Kidney (tissue), 14 donors: ENCODE measurements around the gene JDP2. TPM values are rescaled to one million over a fixed set of nuclear protein-coding genes. Genes with fewer than 3 reads are reported as not detected.

Source experiments
- DNase-seq, 5 donors: peaks; one replicate each; pipeline ENCODE4 v3.0.0-alpha.2; 2013 to 2020
- FAIRE-seq: peaks from 2 replicates; lab custom pipeline; 2012; peaks lifted over from hg19 to GRCh38; lab: Jason Lieb, UNC
- H3K27ac ChIP-seq, 2 donors: one replicate each; pipeline ENCODE4 v1.7.0; 2013; ENCODE audit warnings: low read depth in 2 of 2, low read length in 2 of 2, inconsistent platforms in 1 of 2
- H3K27me3 ChIP-seq: one replicate; pipeline ENCODE4 v1.7.1; 2013; ENCODE audit warnings: low read length, inconsistent platforms; ENCODE audit not compliant: control insufficient read depth, insufficient read depth
- H3K36me3 ChIP-seq, 3 donors: one replicate each; pipeline versions ENCODE4 v1.7.0 to v1.7.1; 2013; ENCODE audit warnings: low read length in 3 of 3, control low read depth in 1 of 3, inconsistent platforms in 1 of 3; ENCODE audit not compliant: insufficient read depth in 3 of 3, control insufficient read depth in 2 of 3
- H3K4me1 ChIP-seq, 3 donors: one replicate each; pipeline versions ENCODE4 v1.7.0 to v1.7.1; 2013; ENCODE audit warnings: low read length in 3 of 3, inconsistent platforms in 1 of 3, low read depth in 1 of 3; ENCODE audit not compliant: control insufficient read depth in 2 of 3, insufficient read depth in 2 of 3
- H3K4me3 ChIP-seq, 3 donors: one replicate each; pipeline versions ENCODE4 v1.7.0 to v1.8.1; 2013; ENCODE audit warnings: low read length in 3 of 3, control low read depth in 1 of 3, inconsistent platforms in 1 of 3
- H3K9ac ChIP-seq, 3 donors: one replicate each; pipeline versions ENCODE4 v1.7.0 to v1.7.1; 2013; ENCODE audit warnings: low read length in 3 of 3, control low read depth in 1 of 3, inconsistent platforms in 1 of 3
- H3K9me3 ChIP-seq, 3 donors: one replicate each; pipeline versions ENCODE4 v1.7.0 to v1.7.1; 2013; ENCODE audit warnings: low read length in 3 of 3, control low read depth in 1 of 3, inconsistent platforms in 1 of 3; ENCODE audit not compliant: control insufficient read depth in 2 of 3, insufficient read depth in 1 of 3
- intact Hi-C: fragments of 100-400 bp; cut with DNase I; formaldehyde crosslinking; loops from one replicate; pipeline ENCODE4 v1.11.1; 2022
- polyA plus RNA-seq: library from polyadenylated mRNA; stranded (reverse); fragments of 350-450 nt; fragmentation: Illumina TruSeq; extraction: RNeasy Lipid Tissue Mini Kit (QIAGEN cat#74804); gene quantifications from one replicate; pipeline ENCODE4 v1.2.3, GENCODE V29; 2014; ENCODE audit warnings: low read depth, low replicate concordance; ENCODE audit not compliant: insufficient read depth
- total RNA-seq: library from RNA; stranded (reverse); fragmentation: NEBNext Ultra II Directional; extraction: Animal tissue kit (Norgen Biotek cat#: 25700); gene quantifications from one replicate; pipeline ENCODE4 v1.2.1, GENCODE V29; 2021
- TF ChIP-seq, protein P1 (sequence below): IDR thresholded peaks from 3 replicates; pipeline ENCODE4 v1.5.1; 2012; ENCODE audit warnings: mild to moderate bottlenecking, moderate library complexity, borderline replicate concordance; ENCODE audit not compliant: insufficient read depth; ENCODE audit errors: extremely low read depth
- donor health status: control.
- donor health status: control.
- donor health status: control.
- donor health status: control.
- donor health status: control.
- donor health status: DM: yes; HTN: yes; CAD: no.
- donor health status: Normal renal cell carcinoma (clear cell type).

The JDP2 gene
- total and polyA plus RNA-seq, 2 donors from 2014 or later, result 20.1 to 33.4 TPM

DNA sequence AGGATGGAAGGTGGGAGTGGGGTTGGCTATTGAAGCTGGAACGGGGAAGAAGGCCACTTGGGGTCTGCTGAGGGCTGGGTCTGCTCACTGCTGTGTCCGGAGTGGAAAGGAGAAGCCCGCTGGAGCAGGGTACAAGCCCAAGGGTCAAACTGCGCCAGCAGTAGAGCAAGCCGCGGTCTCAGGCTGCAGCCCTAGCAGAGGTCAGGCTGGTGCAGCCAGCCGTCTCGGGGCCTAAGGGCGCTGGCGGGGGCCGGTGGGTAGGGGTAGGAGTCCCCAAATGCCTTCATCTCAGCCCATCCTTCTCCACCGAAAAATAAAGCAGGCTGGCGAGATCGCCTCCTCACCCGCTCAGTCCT is 718 bp upstream of the JDP2 start:
- H3K27ac ChIP-seq, result peak overlapping the region; percentile 78 to 89
- H3K27me3 ChIP-seq, result no peaks in the 10 kb centered on the region
- FAIRE-seq (no peak), DNase-seq (peak in 2 of 5 donors; percentile 67 to 83)
- peak overlapping the region in 2 of 3 donors; percentile 8 to 68 for H3K4me3 ChIP-seq
- H3K9ac ChIP-seq, result peak overlapping the region in 1 of 3 donors; percentile 70
- peaks cover 6 to 34% (median 22%) of the 10 kb centered on the region in 3 donors for H3K4me1 ChIP-seq
- H3K36me3 ChIP-seq, result peaks cover 0 to 5% (median 0%) of the 10 kb centered on the region in 3 donors
- TF ChIP-seq, protein P1, sequence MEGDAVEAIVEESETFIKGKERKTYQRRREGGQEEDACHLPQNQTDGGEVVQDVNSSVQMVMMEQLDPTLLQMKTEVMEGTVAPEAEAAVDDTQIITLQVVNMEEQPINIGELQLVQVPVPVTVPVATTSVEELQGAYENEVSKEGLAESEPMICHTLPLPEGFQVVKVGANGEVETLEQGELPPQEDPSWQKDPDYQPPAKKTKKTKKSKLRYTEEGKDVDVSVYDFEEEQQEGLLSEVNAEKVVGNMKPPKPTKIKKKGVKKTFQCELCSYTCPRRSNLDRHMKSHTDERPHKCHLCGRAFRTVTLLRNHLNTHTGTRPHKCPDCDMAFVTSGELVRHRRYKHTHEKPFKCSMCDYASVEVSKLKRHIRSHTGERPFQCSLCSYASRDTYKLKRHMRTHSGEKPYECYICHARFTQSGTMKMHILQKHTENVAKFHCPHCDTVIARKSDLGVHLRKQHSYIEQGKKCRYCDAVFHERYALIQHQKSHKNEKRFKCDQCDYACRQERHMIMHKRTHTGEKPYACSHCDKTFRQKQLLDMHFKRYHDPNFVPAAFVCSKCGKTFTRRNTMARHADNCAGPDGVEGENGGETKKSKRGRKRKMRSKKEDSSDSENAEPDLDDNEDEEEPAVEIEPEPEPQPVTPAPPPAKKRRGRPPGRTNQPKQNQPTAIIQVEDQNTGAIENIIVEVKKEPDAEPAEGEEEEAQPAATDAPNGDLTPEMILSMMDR, result no peak
- intact Hi-C loops, result no loop called here
- H3K9me3 ChIP-seq, result no peaks in the 10 kb centered on the region

DNA sequence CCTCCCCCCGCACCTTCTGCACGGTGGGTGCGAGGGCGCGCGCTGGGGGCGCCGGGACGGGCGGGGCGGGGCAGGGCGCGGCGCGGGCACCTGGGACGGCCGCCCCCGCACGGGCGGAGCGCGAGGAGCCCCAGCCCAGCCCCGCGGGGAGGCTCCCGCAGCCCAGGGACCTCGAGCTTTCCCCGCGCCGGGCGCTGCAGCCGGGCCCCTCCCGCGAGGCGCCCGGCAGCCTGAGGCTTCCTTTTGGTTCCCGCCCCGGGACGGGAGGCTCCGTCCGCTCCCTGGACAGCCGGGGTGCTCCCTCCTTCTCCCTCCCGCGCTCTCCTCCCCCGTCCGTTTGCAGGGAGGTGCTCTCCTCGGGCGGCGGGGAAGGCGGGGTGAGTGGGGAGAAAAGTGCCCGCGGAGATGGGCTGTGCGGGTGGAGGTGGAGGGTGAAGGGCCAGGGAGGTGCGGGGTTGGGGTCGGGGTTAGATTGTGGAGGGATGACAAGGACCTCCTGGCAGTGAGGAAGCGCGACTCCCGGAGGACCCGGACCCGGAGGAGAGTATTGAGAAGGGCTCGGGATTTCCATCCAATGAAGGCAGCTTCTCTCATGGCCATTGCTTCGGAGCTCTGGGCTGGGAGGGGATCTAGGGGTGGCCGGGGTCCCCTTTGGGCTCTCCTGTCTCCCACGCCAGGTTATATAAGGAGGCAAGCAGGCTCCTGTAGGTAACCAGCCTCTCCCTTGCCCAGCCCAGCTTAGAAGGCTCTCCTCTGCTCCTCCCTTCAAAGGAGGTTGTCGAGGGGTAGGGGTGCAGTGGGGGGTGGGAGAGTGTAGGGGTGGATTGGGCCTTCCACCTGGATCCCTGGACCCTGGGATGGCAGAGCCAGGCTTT is 645 bp downstream of the JDP2 start:
- H3K27me3 ChIP-seq, result no peaks in the 10 kb centered on the region
- H3K4me1 ChIP-seq, result peaks cover 6 to 36% (median 23%) of the 10 kb centered on the region in 3 donors
- H3K36me3 ChIP-seq, result peaks cover 0 to 12% (median 0%) of the 10 kb centered on the region in 3 donors
- no peak for FAIRE-seq
- peak overlapping the region; percentile 58 to 70 for H3K27ac ChIP-seq
- intact Hi-C loops, result no loop called here
- H3K4me3 ChIP-seq, result peak overlapping the region; percentile 38 to 72 (median 65)
- peak overlapping the region; percentile 23 to 83 (median 44) for H3K9ac ChIP-seq
- peak; percentile 27 to 88 (median 68) for DNase-seq
- no peaks in the 10 kb centered on the region for H3K9me3 ChIP-seq
- TF ChIP-seq, protein P1, result no peak

DNA sequence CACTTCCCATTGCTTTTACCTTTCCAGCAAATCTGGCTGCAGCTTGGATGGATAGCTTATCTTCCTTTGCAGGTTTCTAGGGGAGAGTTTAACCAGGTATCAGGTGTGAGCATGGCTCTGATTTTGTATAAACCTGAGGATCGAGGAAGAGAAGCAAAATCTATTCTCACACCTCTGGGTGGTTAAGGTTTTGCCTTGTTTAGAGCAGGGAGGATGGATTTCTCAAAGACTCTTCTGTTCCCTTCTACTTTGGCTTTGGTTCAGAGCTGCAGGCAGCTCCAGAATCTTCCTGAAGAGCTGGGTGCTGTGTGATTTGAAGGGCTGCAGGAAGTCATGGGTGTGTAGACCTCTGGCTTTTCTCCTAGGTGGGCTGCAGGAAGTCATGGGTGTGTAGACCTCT is 1.7 kb downstream of the JDP2 start:
- intact Hi-C loops, result no loop called here
- Histone ChIP-seq H3K27me3 (no peaks in the 10 kb centered on the region), H3K9ac (peak overlapping the region in 2 of 3 donors; percentile 42 to 83), H3K9me3 (no peaks in the 10 kb centered on the region), H3K4me3 (peak overlapping the region in 2 of 3 donors; percentile 65 to 72), H3K36me3 (peaks cover 0 to 23% (median 3%) of the 10 kb centered on the region in 3 donors), H3K4me1 (peaks cover 6 to 36% (median 23%) of the 10 kb centered on the region in 3 donors), H3K27ac (peak overlapping the region in 1 of 2 donors; percentile 62)
- FAIRE-seq (no peak), DNase-seq (no peak)
- TF ChIP-seq, protein P1, result no peak
